Ovary (tissue), 3 donors: ENCODE data around the gene SEC61B.

ENCODE experiments used
- EP300 ChIP-seq: sonication (generic); formaldehyde crosslinking; IDR thresholded peaks from one replicate; pipeline ENCODE4 v1.6.1; 2017; ENCODE audit warnings: antibody characterized with exemption
- POLR2A ChIP-seq: fragments of 450-650 bp; IDR thresholded peaks from one replicate; pipeline ENCODE4 v1.6.1; 2017; ENCODE audit warnings: antibody characterized with exemption, mild to moderate bottlenecking, moderate library complexity
- TF ChIP-seq, protein P1 (sequence below), 3 donors: fragments of 450-650 bp in 2 of 3; fragments of 200-600 bp in 1 of 3; IDR thresholded peaks; one replicate each; pipeline versions ENCODE4 v1.5.1 to v1.8.0; 2016 to 2022; ENCODE audit warnings: antibody characterized with exemption in 3 of 3, mild to moderate bottlenecking in 1 of 3
- donor health status: DM: no; HTN: no; CAD: no.

DNA sequence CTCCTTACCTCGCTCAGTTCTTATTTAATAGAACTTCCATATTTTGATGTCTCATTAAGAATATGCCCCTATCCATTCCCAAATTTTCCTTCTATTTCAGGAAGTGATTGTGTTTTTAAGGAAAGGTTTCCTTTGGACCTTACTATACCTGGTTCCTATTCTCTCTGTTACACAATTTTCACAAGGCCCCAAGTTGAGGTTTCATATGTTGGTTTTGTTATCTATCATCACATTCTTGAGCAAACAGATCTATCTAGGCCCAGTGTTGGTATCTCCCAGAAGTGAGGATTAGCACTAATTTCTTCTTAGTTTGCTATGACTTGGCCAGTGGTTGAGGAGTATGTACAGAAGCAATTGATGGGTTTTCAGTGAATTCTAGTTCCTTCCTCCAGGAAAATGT is 41.9 kb upstream of the SEC61B start:
- TF ChIP-seq, protein P1, sequence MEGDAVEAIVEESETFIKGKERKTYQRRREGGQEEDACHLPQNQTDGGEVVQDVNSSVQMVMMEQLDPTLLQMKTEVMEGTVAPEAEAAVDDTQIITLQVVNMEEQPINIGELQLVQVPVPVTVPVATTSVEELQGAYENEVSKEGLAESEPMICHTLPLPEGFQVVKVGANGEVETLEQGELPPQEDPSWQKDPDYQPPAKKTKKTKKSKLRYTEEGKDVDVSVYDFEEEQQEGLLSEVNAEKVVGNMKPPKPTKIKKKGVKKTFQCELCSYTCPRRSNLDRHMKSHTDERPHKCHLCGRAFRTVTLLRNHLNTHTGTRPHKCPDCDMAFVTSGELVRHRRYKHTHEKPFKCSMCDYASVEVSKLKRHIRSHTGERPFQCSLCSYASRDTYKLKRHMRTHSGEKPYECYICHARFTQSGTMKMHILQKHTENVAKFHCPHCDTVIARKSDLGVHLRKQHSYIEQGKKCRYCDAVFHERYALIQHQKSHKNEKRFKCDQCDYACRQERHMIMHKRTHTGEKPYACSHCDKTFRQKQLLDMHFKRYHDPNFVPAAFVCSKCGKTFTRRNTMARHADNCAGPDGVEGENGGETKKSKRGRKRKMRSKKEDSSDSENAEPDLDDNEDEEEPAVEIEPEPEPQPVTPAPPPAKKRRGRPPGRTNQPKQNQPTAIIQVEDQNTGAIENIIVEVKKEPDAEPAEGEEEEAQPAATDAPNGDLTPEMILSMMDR (IDR thresholded peaks at IDR 0.05): no peak
- TF ChIP-seq POLR2A (no peak), EP300 (no peak)
